ENCODE data around the gene PFDN5.

Gene PFDN5

GRCh38 chr12:53295070-53295890 lies at the start of gene PFDN5:
Gene PFDN5 (plus strand): TSS chr12:53295542. CDS start chr12:53295568, 26 bp downstream.
- FAIRE-seq (peak; percentile 32), DNase-seq (ENCODE audit: low spot score) (peak; percentile 90)

GRCh38 chr12:53251477-53252348 lies 43.6 kb upstream of the PFDN5 start:
- peak; percentile 93 for DNase-seq (ENCODE audit: low spot score)
- no peak for FAIRE-seq

GRCh38 chr12:53252349-53252916 lies 42.9 kb upstream of the PFDN5 start:
- FAIRE-seq = no peak
- no peak for DNase-seq (ENCODE audit: low spot score)

- FAIRE-seq = no peak
- DNase-seq (ENCODE audit: low spot score) = no peak
Observed at GRCh38 chr12:53253298-53253697, 42.0 kb upstream of the PFDN5 start.

- FAIRE-seq (no peak), DNase-seq (ENCODE audit: low spot score) (no peak)
Observed at GRCh38 chr12:53254816-53255545, 40.4 kb upstream of the PFDN5 start.

- FAIRE-seq (no peak), DNase-seq (ENCODE audit: low spot score) (no peak)
Observed at GRCh38 chr12:53255996-53256395, 39.3 kb upstream of the PFDN5 start.

- no peak for FAIRE-seq
- no peak for DNase-seq (ENCODE audit: low spot score)
Observed at GRCh38 chr12:53258541-53259539, 36.5 kb upstream of the PFDN5 start.

- FAIRE-seq (no peak), DNase-seq (ENCODE audit: low spot score) (no peak)
Observed at GRCh38 chr12:53259891-53260290, 35.5 kb upstream of the PFDN5 start.

- no peak for FAIRE-seq
- DNase-seq (ENCODE audit: low spot score) = no peak
Observed at GRCh38 chr12:53265783-53266182, 29.6 kb upstream of the PFDN5 start.

GRCh38 chr12:53267306-53267998 lies 27.9 kb upstream of the PFDN5 start:
- DNase-seq (ENCODE audit: low spot score) = no peak

GRCh38 chr12:53267999-53268629 lies 27.2 kb upstream of the PFDN5 start, which contains the start of gene ESPL1:
Gene ESPL1 (plus strand): TSS chr12:53268299. CDS start chr12:53268767, 468 bp downstream.
- FAIRE-seq (no peak), DNase-seq (ENCODE audit: low spot score) (peak; percentile 93)

More at GRCh38 chr12:53267306-53267998, 27.9 kb upstream of the PFDN5 start:
- FAIRE-seq = no peak

GRCh38 chr12:53268630-53269562 lies 26.4 kb upstream of the PFDN5 start:
- no peak for DNase-seq (ENCODE audit: low spot score)
- FAIRE-seq = no peak

GRCh38 chr12:53274445-53274844 lies 20.9 kb upstream of the PFDN5 start:
- DNase-seq (ENCODE audit: low spot score) (no peak), FAIRE-seq (peak; percentile 52)

GRCh38 chr12:53276511-53276910 lies 18.8 kb upstream of the PFDN5 start:
- FAIRE-seq = no peak
- no peak for DNase-seq (ENCODE audit: low spot score)

GRCh38 chr12:53277981-53278380 lies 17.4 kb upstream of the PFDN5 start:
- FAIRE-seq (no peak), DNase-seq (ENCODE audit: low spot score) (no peak)

GRCh38 chr12:53279283-53279869 lies 16.0 kb upstream of the PFDN5 start:
- no peak for DNase-seq (ENCODE audit: low spot score)
- no peak for FAIRE-seq

GRCh38 chr12:53279888-53280498 lies 15.3 kb upstream of the PFDN5 start:
- no peak for DNase-seq (ENCODE audit: low spot score)
- no peak for FAIRE-seq
